OCI-LY3 (cell line): ENCODE measurements around the gene ABCB8.

Experiments used
- EZH2phosphoT487 ChIP-seq: fragments of 200-600 bp; shearing (Covaris generic); IDR thresholded peaks from 2 replicates; pipeline ENCODE4 v1.6.1; 2018; ENCODE audit warnings: antibody characterized with exemption, mixed run types, low read depth
- TF ChIP-seq, protein P1 (sequence below): fragments of 200-600, 300-600 bp; sonication (generic); IDR thresholded peaks from 2 replicates; pipeline ENCODE4 v1.5.1; 2014; ENCODE audit warnings: antibody characterized with exemption, low read length, low read depth

DNA sequence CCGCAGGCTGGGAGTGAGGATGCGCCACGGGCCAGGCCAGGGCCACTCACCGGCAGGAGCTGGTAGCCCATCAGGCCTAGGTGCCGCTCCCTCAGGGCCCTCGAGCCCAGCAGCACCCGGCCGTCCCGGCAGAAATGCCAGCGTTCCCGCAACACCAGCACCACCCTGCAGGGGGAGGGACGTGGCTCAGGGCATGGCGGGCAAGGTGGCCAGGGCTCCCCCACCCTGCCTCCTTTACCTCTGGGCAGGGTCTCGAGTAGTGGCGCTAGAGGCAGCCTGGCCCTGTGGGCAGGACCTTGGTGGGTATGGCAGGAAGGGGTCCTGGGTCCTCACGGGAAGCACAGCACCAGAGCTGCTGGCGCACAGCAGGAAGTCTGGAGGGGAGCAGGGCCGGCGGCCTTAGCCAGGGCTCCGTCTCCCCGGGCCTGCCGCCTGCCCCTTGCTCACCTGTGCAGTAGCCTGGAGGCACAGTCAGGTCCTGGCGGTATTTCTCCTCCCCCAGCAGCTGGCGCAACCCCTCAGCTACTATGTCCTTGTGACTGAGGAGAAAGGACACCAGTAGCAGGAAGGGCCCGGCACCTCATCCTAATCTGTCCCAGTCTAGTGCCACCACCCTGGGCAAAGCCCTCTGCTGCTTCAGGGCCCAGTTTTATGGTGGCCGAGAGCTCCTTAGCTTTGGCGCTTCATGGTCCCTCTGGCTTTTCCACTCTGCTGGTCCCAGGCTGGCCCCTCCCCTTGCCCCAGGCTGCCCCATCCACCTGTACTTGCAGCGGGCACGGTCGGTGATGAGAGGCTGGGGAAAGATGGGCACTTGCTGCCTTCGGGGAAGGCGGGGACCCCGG lies 48.8 kb downstream of the ABCB8 start:
- TF ChIP-seq, protein P1, sequence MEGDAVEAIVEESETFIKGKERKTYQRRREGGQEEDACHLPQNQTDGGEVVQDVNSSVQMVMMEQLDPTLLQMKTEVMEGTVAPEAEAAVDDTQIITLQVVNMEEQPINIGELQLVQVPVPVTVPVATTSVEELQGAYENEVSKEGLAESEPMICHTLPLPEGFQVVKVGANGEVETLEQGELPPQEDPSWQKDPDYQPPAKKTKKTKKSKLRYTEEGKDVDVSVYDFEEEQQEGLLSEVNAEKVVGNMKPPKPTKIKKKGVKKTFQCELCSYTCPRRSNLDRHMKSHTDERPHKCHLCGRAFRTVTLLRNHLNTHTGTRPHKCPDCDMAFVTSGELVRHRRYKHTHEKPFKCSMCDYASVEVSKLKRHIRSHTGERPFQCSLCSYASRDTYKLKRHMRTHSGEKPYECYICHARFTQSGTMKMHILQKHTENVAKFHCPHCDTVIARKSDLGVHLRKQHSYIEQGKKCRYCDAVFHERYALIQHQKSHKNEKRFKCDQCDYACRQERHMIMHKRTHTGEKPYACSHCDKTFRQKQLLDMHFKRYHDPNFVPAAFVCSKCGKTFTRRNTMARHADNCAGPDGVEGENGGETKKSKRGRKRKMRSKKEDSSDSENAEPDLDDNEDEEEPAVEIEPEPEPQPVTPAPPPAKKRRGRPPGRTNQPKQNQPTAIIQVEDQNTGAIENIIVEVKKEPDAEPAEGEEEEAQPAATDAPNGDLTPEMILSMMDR = no peak
- TF ChIP-seq EZH2phosphoT487 = no peak
